NCI-H187 (cell line): ENCODE measurements around the gene MAP2K3.
A peak's percentile ranks its signal among the peaks of the same experiment; 100 is the strongest.

ENCODE experiments used
- DNase-seq, 2 experiments: peaks; one replicate each; lab custom pipeline; 2025; lab: John Stamatoyannopoulos, UW

The MAP2K3 gene

GRCh38 chr17:21252796-21253645 is 31.5 kb upstream of the MAP2K3 start, which contains the start of gene NATD1:
NATD1 (minus strand) TSS chr17:21253410; CDS start chr17:21253264, 146 bp downstream.
- DNase-seq, result peak in 1 of 2 experiments; percentile 19

- no peak for DNase-seq
These were observed 30.7 kb upstream of the MAP2K3 start for GRCh38 chr17:21253646-21254441.

GRCh38 chr17:21258593-21258992 is 25.9 kb upstream of the MAP2K3 start:
- no peak for DNase-seq

GRCh38 chr17:21262259-21262993 is 22.1 kb upstream of the MAP2K3 start:
- no peak for DNase-seq

- DNase-seq, result no peak
These were observed 21.1 kb upstream of the MAP2K3 start for GRCh38 chr17:21263376-21263775.

GRCh38 chr17:21268596-21269188 is 15.8 kb upstream of the MAP2K3 start:
- DNase-seq, result no peak

- DNase-seq, result no peak
These were observed 15.1 kb upstream of the MAP2K3 start for GRCh38 chr17:21269394-21269793.

GRCh38 chr17:21271454-21272183 is 12.9 kb upstream of the MAP2K3 start:
- no peak for DNase-seq

- no peak for DNase-seq
These were observed 12.3 kb upstream of the MAP2K3 start for GRCh38 chr17:21272250-21272649.

- no peak for DNase-seq
These were observed 11.4 kb upstream of the MAP2K3 start for GRCh38 chr17:21272881-21273792.

GRCh38 chr17:21275047-21275578 is 9.4 kb upstream of the MAP2K3 start:
- no peak for DNase-seq

- peak; percentile 37 to 51 for DNase-seq
These were observed 8.8 kb upstream of the MAP2K3 start for GRCh38 chr17:21275579-21276263.

GRCh38 chr17:21276264-21276588 is 8.3 kb upstream of the MAP2K3 start:
- DNase-seq, result no peak

GRCh38 chr17:21277332-21277731 is 7.2 kb upstream of the MAP2K3 start:
- no peak for DNase-seq

- no peak for DNase-seq
These were observed 5.9 kb upstream of the MAP2K3 start for GRCh38 chr17:21278450-21279197.

GRCh38 chr17:21279198-21279535 is 5.3 kb upstream of the MAP2K3 start:
- no peak for DNase-seq

- no peak for DNase-seq
These were observed 4.9 kb upstream of the MAP2K3 start for GRCh38 chr17:21279582-21279981.

- peak in 1 of 2 experiments; percentile 13 for DNase-seq
These were observed 4.4 kb upstream of the MAP2K3 start for GRCh38 chr17:21280081-21280518.

GRCh38 chr17:21282231-21282630 is 2.3 kb upstream of the MAP2K3 start:
- no peak for DNase-seq
